Measurements from ENCODE around the gene CDHR5.

- TF ChIP-seq, protein P1, sequence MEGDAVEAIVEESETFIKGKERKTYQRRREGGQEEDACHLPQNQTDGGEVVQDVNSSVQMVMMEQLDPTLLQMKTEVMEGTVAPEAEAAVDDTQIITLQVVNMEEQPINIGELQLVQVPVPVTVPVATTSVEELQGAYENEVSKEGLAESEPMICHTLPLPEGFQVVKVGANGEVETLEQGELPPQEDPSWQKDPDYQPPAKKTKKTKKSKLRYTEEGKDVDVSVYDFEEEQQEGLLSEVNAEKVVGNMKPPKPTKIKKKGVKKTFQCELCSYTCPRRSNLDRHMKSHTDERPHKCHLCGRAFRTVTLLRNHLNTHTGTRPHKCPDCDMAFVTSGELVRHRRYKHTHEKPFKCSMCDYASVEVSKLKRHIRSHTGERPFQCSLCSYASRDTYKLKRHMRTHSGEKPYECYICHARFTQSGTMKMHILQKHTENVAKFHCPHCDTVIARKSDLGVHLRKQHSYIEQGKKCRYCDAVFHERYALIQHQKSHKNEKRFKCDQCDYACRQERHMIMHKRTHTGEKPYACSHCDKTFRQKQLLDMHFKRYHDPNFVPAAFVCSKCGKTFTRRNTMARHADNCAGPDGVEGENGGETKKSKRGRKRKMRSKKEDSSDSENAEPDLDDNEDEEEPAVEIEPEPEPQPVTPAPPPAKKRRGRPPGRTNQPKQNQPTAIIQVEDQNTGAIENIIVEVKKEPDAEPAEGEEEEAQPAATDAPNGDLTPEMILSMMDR (IDR thresholded peaks at IDR 0.05 in 4 of 5, conservative IDR thresholded peaks at IDR 0.05 in 1 of 5): no peak
- no peak for TF ChIP-seq POLR2A (IDR thresholded peaks at IDR 0.05)
Observed at GRCh38 chr11:635945-636510, 11.3 kb upstream of the CDHR5 start.

All from gastrocnemius medialis (tissue), 4 donors.